AG04450 (cell line): ENCODE results near the gene ADH4. TPM values are rescaled to one million over a fixed set of nuclear protein-coding genes. Genes with fewer than 3 reads are reported as not detected.
"Not testable (repeated sequence)": the region's sequence is repeated elsewhere in the genome, so short reads cannot be mapped to it uniquely, and the experiment has no call there.

Source experiments
- CTCF ChIA-PET: fragments of 300-600, 350-600 bp; formaldehyde crosslinking; extraction: SDS; loops from one replicate; lab custom pipeline; 2022; ENCODE audit warnings: antibody characterized with exemption, inconsistent platforms; lab: Charles Lee
- POLR2A ChIA-PET: fragments of 350-600 bp; formaldehyde crosslinking; extraction: SDS; loops from one replicate; lab custom pipeline; 2021; ENCODE audit warnings: antibody characterized with exemption, inconsistent platforms; lab: Yijun Ruan, JAX
- DNase-seq: peaks from one replicate; pipeline ENCODE4 v3.0.0-alpha.2; 2011; ENCODE audit warnings: low read depth, low spot score
- H3K27ac ChIP-seq: one replicate; pipeline ENCODE4 v1.5.1; 2012; ENCODE audit warnings: low read depth, low read length, control low read depth
- H3K27me3 ChIP-seq: one replicate; pipeline ENCODE4 v1.6.0; 2012; ENCODE audit warnings: low read length; ENCODE audit not compliant: control insufficient read depth, insufficient read depth
- H3K4me3 ChIP-seq: 2 replicates; pipeline ENCODE4 v1.5.1; 2011; ENCODE audit warnings: mild to moderate bottlenecking, low read depth, low read length, control low read depth
- H3K9me3 ChIP-seq: 2 replicates; pipeline ENCODE4 v1.5.1; 2012; ENCODE audit warnings: low read length; ENCODE audit not compliant: control insufficient read depth, insufficient read depth
- polyA plus RNA-seq: library from polyadenylated mRNA; depleted of rRNA; stranded (reverse); fragments of >200 nt; gene quantifications from 2 replicates; pipeline ENCODE4 v1.2.3, GENCODE V29; 2011
- TF ChIP-seq, protein P1 (sequence below): IDR thresholded peaks from 2 replicates; pipeline ENCODE4 v1.5.1; 2011; ENCODE audit warnings: low read depth, low read length, control low read depth, inconsistent platforms

ADH4 gene
- polyA plus RNA-seq, 1 experiment, result not detected

GRCh38 chr4:99121008-99121407 lies 23.1 kb downstream of the ADH4 start:
- CTCF ChIA-PET, result interaction anchor here (0.6 to 4.6 kb wide), 4 partner anchors 10 to 342 kb away, joined by 3 to 28 read pairs (median 12); no protein-coding TSS in a partner anchor
- POLR2A ChIA-PET, result no interaction called here
- Histone ChIP-seq H3K4me3 (no peak overlapping the region), H3K27me3 (no peaks in the 10 kb centered on the region), H3K9me3 (no peaks in the 10 kb centered on the region), H3K27ac (no peak overlapping the region)
- DNase-seq, result no peak
- TF ChIP-seq, protein P1, sequence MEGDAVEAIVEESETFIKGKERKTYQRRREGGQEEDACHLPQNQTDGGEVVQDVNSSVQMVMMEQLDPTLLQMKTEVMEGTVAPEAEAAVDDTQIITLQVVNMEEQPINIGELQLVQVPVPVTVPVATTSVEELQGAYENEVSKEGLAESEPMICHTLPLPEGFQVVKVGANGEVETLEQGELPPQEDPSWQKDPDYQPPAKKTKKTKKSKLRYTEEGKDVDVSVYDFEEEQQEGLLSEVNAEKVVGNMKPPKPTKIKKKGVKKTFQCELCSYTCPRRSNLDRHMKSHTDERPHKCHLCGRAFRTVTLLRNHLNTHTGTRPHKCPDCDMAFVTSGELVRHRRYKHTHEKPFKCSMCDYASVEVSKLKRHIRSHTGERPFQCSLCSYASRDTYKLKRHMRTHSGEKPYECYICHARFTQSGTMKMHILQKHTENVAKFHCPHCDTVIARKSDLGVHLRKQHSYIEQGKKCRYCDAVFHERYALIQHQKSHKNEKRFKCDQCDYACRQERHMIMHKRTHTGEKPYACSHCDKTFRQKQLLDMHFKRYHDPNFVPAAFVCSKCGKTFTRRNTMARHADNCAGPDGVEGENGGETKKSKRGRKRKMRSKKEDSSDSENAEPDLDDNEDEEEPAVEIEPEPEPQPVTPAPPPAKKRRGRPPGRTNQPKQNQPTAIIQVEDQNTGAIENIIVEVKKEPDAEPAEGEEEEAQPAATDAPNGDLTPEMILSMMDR, result no peak

DNA sequence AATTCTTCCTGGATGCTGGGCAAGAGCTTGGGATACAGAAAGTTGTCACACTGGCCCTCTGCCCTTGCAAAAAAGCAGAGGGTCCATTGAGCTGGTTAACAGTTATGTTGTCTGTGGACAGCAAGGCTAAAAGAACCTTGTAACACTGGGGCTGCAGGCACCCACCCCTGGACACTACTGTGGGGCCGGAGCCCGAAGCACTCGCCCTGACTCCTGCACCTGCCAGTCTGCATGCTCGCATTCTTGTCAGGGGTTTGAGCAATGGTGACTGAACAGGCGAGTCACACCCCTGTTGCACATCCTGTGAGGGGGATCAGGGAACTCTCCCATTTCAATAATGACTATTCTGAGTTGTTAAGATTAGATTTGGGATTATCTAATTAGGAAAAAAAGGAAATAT lies 23.6 kb downstream of the ADH4 start:
- no peak for DNase-seq
- ChIA-PET POLR2A (no interaction called here), CTCF (interaction anchor here (0.6 to 4.6 kb wide), 3 partner anchors 285 to 343 kb away, joined by 3 to 28 read pairs (median 20); no protein-coding TSS in a partner anchor)
- Histone ChIP-seq H3K4me3 (no peak overlapping the region), H3K27me3 (no peaks in the 10 kb centered on the region), H3K9me3 (no peaks in the 10 kb centered on the region), H3K27ac (no peak overlapping the region)
- TF ChIP-seq, protein P1, result no peak

DNA sequence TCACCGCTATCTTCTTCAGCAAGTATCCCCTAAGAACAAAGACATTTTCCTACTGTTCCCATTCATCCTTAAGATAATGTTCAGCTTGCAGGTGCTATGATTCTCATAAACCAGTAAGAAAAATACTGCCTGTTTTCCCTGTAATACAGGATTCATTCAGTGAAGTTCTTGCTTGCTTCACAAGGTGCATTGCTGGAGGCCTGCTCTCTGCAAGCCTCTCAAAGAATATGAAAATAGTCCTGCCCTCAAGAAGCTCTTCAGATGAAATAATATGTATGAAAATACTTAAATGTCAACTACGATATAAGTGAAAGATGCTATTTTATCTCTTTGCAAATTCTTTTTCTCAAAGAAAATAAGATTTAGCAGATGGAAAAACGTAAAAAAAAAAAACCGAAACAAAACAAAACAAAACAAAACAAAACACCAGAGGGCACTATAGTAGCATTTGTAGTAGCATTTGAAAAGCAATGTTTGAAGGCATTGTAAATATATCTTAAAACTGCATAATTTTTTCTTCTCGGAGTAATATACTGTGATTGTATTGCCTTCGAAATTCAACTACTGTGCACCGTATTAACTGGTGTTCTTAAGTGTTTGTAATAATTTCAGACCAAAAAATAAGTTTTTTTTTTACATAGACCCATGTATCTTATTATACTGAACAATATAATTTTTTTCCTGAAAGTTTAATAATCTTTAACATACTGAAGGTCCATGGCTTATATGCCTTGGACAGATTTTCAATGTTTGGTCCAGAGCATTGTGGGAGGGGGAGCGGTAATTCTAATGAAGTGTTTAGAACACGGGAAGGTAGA lies 26.0 kb downstream of the ADH4 start:
- no peak for DNase-seq
- ChIA-PET CTCF (interaction anchor here (0.6 to 2.5 kb wide), 26 partner anchors 8 to 687 kb away, joined by 3 to 35 read pairs (median 4); partner anchors contain the start of gene ADH4), POLR2A (no interaction called here)
- H3K27me3 ChIP-seq, result no peaks in the 10 kb centered on the region
- TF ChIP-seq, protein P1, result peak; percentile 45; the same call in 1 of the 2 replicates
- no peaks in the 10 kb centered on the region for H3K9me3 ChIP-seq
- H3K4me3 ChIP-seq, result no peak overlapping the region
- no peak overlapping the region for H3K27ac ChIP-seq

DNA sequence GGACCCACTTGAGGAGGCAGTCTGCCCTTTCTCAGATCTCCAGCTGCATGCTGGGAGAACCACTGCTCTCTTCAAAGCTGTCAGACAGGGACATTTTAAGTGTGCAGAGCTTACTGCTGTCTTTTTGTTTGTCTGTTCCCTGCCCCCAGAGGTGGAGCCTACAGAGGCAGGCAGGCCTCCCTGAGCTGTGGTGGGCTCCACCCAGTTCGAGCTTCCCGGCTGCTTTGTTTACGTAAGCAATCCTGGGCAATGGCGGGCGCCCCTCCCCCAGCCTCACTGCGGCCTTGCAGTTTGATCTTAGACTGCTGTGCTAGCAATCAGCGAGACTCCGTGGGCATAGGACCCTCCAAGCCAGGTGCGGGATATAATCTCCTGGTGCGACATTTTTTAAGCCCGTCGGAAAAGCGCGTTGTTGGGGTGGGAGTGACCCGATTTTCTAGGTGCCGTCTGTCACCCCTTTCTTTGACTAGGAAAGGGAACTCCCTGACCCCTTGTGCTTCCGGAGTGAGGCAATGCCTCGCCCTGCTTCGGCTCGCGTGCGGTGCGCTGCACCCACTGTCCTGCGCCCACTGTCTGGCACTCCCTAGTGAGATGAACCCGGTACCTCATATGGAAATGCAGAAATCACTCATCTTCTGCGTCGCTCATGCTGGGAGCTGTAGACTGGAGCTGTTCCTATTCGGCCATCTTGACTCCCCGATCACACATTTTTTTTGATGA lies 26.8 kb downstream of the ADH4 start:
- CTCF ChIA-PET, result interaction anchor here (0.6 to 2.5 kb wide), 25 partner anchors 8 to 686 kb away, joined by 3 to 35 read pairs (median 4); partner anchors contain the start of gene ADH4
- DNase-seq, H3K4me3 ChIP-seq, POLR2A ChIA-PET, H3K27me3 ChIP-seq, H3K27ac ChIP-seq, H3K9me3 ChIP-seq: not testable (repeated sequence)

- POLR2A ChIA-PET, H3K27ac ChIP-seq, DNase-seq, H3K9me3 ChIP-seq, H3K4me3 ChIP-seq, H3K27me3 ChIP-seq: not testable (repeated sequence)
- CTCF ChIA-PET, result interaction anchor here (0.9 kb wide), 1 partner anchor 9 kb away, joined by 4 read pairs; no protein-coding TSS in a partner anchor
These were observed 34.8 kb downstream of the ADH4 start for GRCh38 chr4:99109286-99109685.
